PC-3 (cell line): Measurements from ENCODE around the gene EMID1. TPM values are rescaled to one million over a fixed set of nuclear protein-coding genes. Genes with fewer than 3 reads are reported as not detected.

Source experiments
- ATAC-seq: fragments of 200-7000 bp; cut with Tn5 transposase; 2 replicates; pipeline ENCODE4 v1.9.1; 2020; ENCODE audit warnings: mild to moderate bottlenecking, moderate library complexity
- BruUV-seq: library from RNA; stranded (reverse); fragments of 400-500 nt; replicated peaks from 2 replicates; lab custom pipeline; 2021; lab: Mats Ljungman, UMichigan
- CTCF ChIA-PET: fragments of 300-600 bp; sonication (Branson Sonifier 250); formaldehyde crosslinking; loops from one replicate; lab custom pipeline; 2022; ENCODE audit warnings: antibody characterized with exemption; lab: Charles Lee
- POLR2A ChIA-PET: fragments of 300-600 bp; sonication (Branson Sonifier 250); formaldehyde crosslinking; loops from one replicate; lab custom pipeline; 2022; ENCODE audit warnings: antibody characterized with exemption; ENCODE audit not compliant: unreplicated experiment; lab: Charles Lee
- DNase-seq: peaks from one replicate; pipeline ENCODE4 v3.0.0-alpha.2; 2015
- H2AFZ ChIP-seq: fragments of 300-600 bp; sonication (generic); 2 replicates; pipeline ENCODE4 v1.6.0; 2016; ENCODE audit warnings: antibody characterized with exemption, low read length
- H3F3A ChIP-seq: fragments of 300-600 bp; sonication (generic); one replicate; pipeline ENCODE4 v1.6.0; 2017; ENCODE audit warnings: antibody characterized with exemption, low read length, control low read depth, mild to moderate bottlenecking; ENCODE audit not compliant: unreplicated experiment
- H3K27ac ChIP-seq: fragments of 300-600 bp; sonication (generic); 2 replicates; pipeline ENCODE4 v1.5.1; 2016; ENCODE audit warnings: mild to moderate bottlenecking, low read length
- H3K27me3 ChIP-seq: fragments of 300-600 bp; sonication (generic); 2 replicates; pipeline ENCODE4 v1.6.1; 2016; ENCODE audit warnings: low read length, mixed read lengths
- H3K36me3 ChIP-seq: fragments of 300-600 bp; sonication (generic); 2 replicates; pipeline ENCODE4 v1.6.1; 2016; ENCODE audit warnings: low read depth, mixed run types, low read length, mixed read lengths
- H3K4me1 ChIP-seq: fragments of 300-600 bp; sonication (generic); 2 replicates; pipeline ENCODE4 v1.5.1; 2016; ENCODE audit warnings: low read length; ENCODE audit not compliant: insufficient read depth
- H3K4me2 ChIP-seq: fragments of 300-600 bp; sonication (generic); 2 replicates; pipeline ENCODE4 v1.6.0; 2016; ENCODE audit warnings: low read length
- H3K4me3 ChIP-seq: fragments of 300-600 bp; sonication (generic); 2 replicates; pipeline ENCODE4 v1.5.1; 2016; ENCODE audit warnings: mild to moderate bottlenecking, low read length, mixed read lengths
- H3K79me2 ChIP-seq: fragments of 300-600 bp; sonication (generic); 2 replicates; pipeline ENCODE4 v1.6.1; 2017; ENCODE audit warnings: low read length, mixed read lengths
- H3K9ac ChIP-seq: fragments of 300-600 bp; sonication (generic); 2 replicates; pipeline ENCODE4 v1.6.0; 2016; ENCODE audit warnings: mild to moderate bottlenecking, low read length
- H3K9me2 ChIP-seq: fragments of 300-600 bp; sonication (generic); replicated peaks from 2 replicates; pipeline ENCODE4 v1.6.1; 2016; ENCODE audit warnings: mixed run types, low read length, mixed read lengths
- H3K9me3 ChIP-seq: fragments of 300-600 bp; sonication (generic); 2 replicates; pipeline ENCODE4 v1.6.1; 2016; ENCODE audit warnings: low read length, mixed read lengths
- H4K20me1 ChIP-seq: fragments of 300-600 bp; sonication (generic); 2 replicates; pipeline ENCODE4 v1.6.1; 2016; ENCODE audit warnings: low read length, mixed read lengths
- CTCF ChIP-seq: fragments of 300-600 bp; sonication (generic); conservative IDR thresholded peaks from 2 replicates; pipeline ENCODE4 v1.5.1; 2017; ENCODE audit warnings: antibody characterized with exemption, low read depth, mild to moderate bottlenecking, low read length
- EZH2 ChIP-seq: fragments of 300-600 bp; sonication (generic); IDR thresholded peaks from one replicate; pipeline ENCODE4 v1.6.1; 2017; ENCODE audit warnings: antibody characterized with exemption, mild to moderate bottlenecking, low read length; ENCODE audit not compliant: unreplicated experiment
- EZH2phosphoT487 ChIP-seq: fragments of 300-600 bp; sonication (generic); IDR thresholded peaks from 2 replicates; pipeline ENCODE4 v1.6.1; 2018; ENCODE audit warnings: mild to moderate bottlenecking, antibody characterized with exemption, low read length, borderline replicate concordance
- intact Hi-C: fragments of 100-400 bp; cut with micrococcal nuclease; formaldehyde crosslinking; loops from 2 replicates; pipeline ENCODE4 v1.9.0; 2023
- total RNA-seq: library from RNA; depleted of rRNA; stranded (reverse); fragments of >200 nt; gene quantifications from 2 replicates; pipeline ENCODE4 v1.2.3, GENCODE V29; 2014

Gene EMID1
- total RNA-seq, 1 experiment from 2014 or later = 1.2 TPM

- no TSS peak for BruUV-seq
- no peak overlapping the region for H3K9ac ChIP-seq
- H2AFZ ChIP-seq = no peak overlapping the region
- intact Hi-C loops = no loop called here
- H3K4me1 ChIP-seq = no peaks in the 10 kb centered on the region
- H4K20me1 ChIP-seq = no peaks in the 10 kb centered on the region
- no peaks in the 10 kb centered on the region for H3K27me3 ChIP-seq
- H3K36me3 ChIP-seq = no peaks in the 10 kb centered on the region
- no peaks in the 10 kb centered on the region for H3K9me2 ChIP-seq
- ATAC-seq = no peak
- H3K4me2 ChIP-seq = no peak overlapping the region
- TF ChIP-seq EZH2phosphoT487 (no peak), EZH2 (no peak), CTCF (no peak)
- no peaks in the 10 kb centered on the region for H3K79me2 ChIP-seq
- no peaks in the 10 kb centered on the region for H3F3A ChIP-seq
- no peak for DNase-seq
- no peak overlapping the region for H3K4me3 ChIP-seq
- no peak overlapping the region for H3K27ac ChIP-seq
- ChIA-PET CTCF (no interaction called here), POLR2A (no interaction called here)
- no peaks in the 10 kb centered on the region for H3K9me3 ChIP-seq
Observed at GRCh38 chr22:29190051-29190450, 15.6 kb upstream of the EMID1 start.

GRCh38 chr22:29190918-29191317 lies 14.8 kb upstream of the EMID1 start:
- H3F3A ChIP-seq = no peaks in the 10 kb centered on the region
- no peak overlapping the region for H2AFZ ChIP-seq
- H3K9ac ChIP-seq = no peak overlapping the region
- no peak overlapping the region for H3K4me2 ChIP-seq
- ATAC-seq (no peak), DNase-seq (no peak)
- H3K4me3 ChIP-seq = no peak overlapping the region
- no peaks in the 10 kb centered on the region for H3K9me3 ChIP-seq
- ChIA-PET CTCF (no interaction called here), POLR2A (no interaction called here)
- BruUV-seq = no TSS peak
- H3K4me1 ChIP-seq = no peaks in the 10 kb centered on the region
- no peaks in the 10 kb centered on the region for H3K27me3 ChIP-seq
- intact Hi-C loops = no loop called here
- H3K9me2 ChIP-seq = no peaks in the 10 kb centered on the region
- no peaks in the 10 kb centered on the region for H4K20me1 ChIP-seq
- H3K79me2 ChIP-seq = no peaks in the 10 kb centered on the region
- TF ChIP-seq EZH2phosphoT487 = no peak
- TF ChIP-seq EZH2 = no peak
- no peak for TF ChIP-seq CTCF
- H3K36me3 ChIP-seq = no peaks in the 10 kb centered on the region
- H3K27ac ChIP-seq = no peak overlapping the region

GRCh38 chr22:29193021-29193420 lies 12.7 kb upstream of the EMID1 start:
- no peak overlapping the region for H3K27ac ChIP-seq
- POLR2A ChIA-PET = no interaction called here
- H3K4me2 ChIP-seq = no peak overlapping the region
- H3K9me2 ChIP-seq = no peaks in the 10 kb centered on the region
- DNase-seq = no peak
- no peak overlapping the region for H2AFZ ChIP-seq
- H3F3A ChIP-seq = no peaks in the 10 kb centered on the region
- H3K79me2 ChIP-seq = no peaks in the 10 kb centered on the region
- intact Hi-C loops = no loop called here
- H3K9me3 ChIP-seq = no peaks in the 10 kb centered on the region
- H3K4me1 ChIP-seq = no peaks in the 10 kb centered on the region
- H3K9ac ChIP-seq = no peak overlapping the region
- no peaks in the 10 kb centered on the region for H4K20me1 ChIP-seq
- no peaks in the 10 kb centered on the region for H3K36me3 ChIP-seq
- no peak for TF ChIP-seq EZH2
- TF ChIP-seq EZH2phosphoT487 = no peak
- no peak for TF ChIP-seq CTCF
- ATAC-seq = no peak
- H3K4me3 ChIP-seq = no peak overlapping the region
- H3K27me3 ChIP-seq = no peaks in the 10 kb centered on the region
- BruUV-seq = no TSS peak
- CTCF ChIA-PET = no interaction called here
